Trophoblast cell (in vitro differentiated cells and primary cell): Measurements from ENCODE around the gene TRIM29.

ENCODE experiments used
- DNase-seq, 2 donors: peaks; one replicate each; pipeline ENCODE4 v3.0.0-alpha.2; 2016
- H2AFZ ChIP-seq: 2 replicates; pipeline ENCODE4 v1.6.1; 2013; ENCODE audit warnings: low read length, moderate library complexity, mild to moderate bottlenecking; ENCODE audit not compliant: insufficient read depth, poor library complexity
- H2AK5ac ChIP-seq: 2 replicates; pipeline ENCODE4 v1.6.1; 2013; ENCODE audit warnings: mild to moderate bottlenecking, low read length
- H2BK120ac ChIP-seq: 2 replicates; pipeline ENCODE4 v1.6.1; 2013; ENCODE audit warnings: low read length, mild to moderate bottlenecking, moderate library complexity; ENCODE audit not compliant: insufficient read depth, poor library complexity
- H2BK12ac ChIP-seq: 2 replicates; pipeline ENCODE4 v1.6.1; 2013; ENCODE audit warnings: mild to moderate bottlenecking, low read length, moderate library complexity
- H2BK5ac ChIP-seq: 2 replicates; pipeline ENCODE4 v1.6.1; 2013; ENCODE audit warnings: low read length, low read depth, moderate library complexity, mild to moderate bottlenecking; ENCODE audit not compliant: poor library complexity
- H3K14ac ChIP-seq: 2 replicates; pipeline ENCODE4 v1.6.1; 2013; ENCODE audit warnings: mild to moderate bottlenecking, low read length
- H3K18ac ChIP-seq: 2 replicates; pipeline ENCODE4 v1.6.1; 2013; ENCODE audit warnings: mild to moderate bottlenecking, low read length
- H3K23ac ChIP-seq: 2 replicates; pipeline ENCODE4 v1.6.1; 2013; ENCODE audit warnings: low read length
- H3K27ac ChIP-seq: 2 replicates; pipeline ENCODE4 v1.5.1; 2013; ENCODE audit warnings: low read depth, mild to moderate bottlenecking, inconsistent platforms, low read length, moderate library complexity
- H3K27me3 ChIP-seq: 2 replicates; pipeline ENCODE4 v1.6.1; 2013; ENCODE audit warnings: inconsistent platforms, mild to moderate bottlenecking, low read length, moderate library complexity; ENCODE audit not compliant: insufficient read depth
- H3K36me3 ChIP-seq, 2 experiments: 1 replicate in 1 of 2; 2 replicates in 1 of 2; pipeline ENCODE4 v1.6.1; 2013; ENCODE audit warnings: low read length in 2 of 2, mild to moderate bottlenecking in 2 of 2, moderate library complexity in 1 of 2; ENCODE audit not compliant: insufficient read depth in 2 of 2, control insufficient read depth in 1 of 2
- H3K4ac ChIP-seq: 2 replicates; pipeline ENCODE4 v1.6.1; 2013; ENCODE audit warnings: low read depth, mild to moderate bottlenecking, low read length, moderate library complexity
- H3K4me1 ChIP-seq, 2 experiments: 1 replicate in 1 of 2; 2 replicates in 1 of 2; pipeline ENCODE4 v1.6.1; 2013; ENCODE audit warnings: low read length in 2 of 2, mild to moderate bottlenecking in 2 of 2, moderate library complexity in 1 of 2; ENCODE audit not compliant: insufficient read depth in 2 of 2, control insufficient read depth in 1 of 2
- H3K4me2 ChIP-seq: 2 replicates; pipeline ENCODE4 v1.6.1; 2013; ENCODE audit warnings: inconsistent platforms, mild to moderate bottlenecking, low read length, moderate library complexity
- H3K4me3 ChIP-seq: 2 replicates; pipeline ENCODE4 v1.5.1; 2013; ENCODE audit warnings: mild to moderate bottlenecking, low read depth, low read length, inconsistent platforms
- H3K79me1 ChIP-seq: one replicate; pipeline ENCODE4 v1.6.1; 2013; ENCODE audit warnings: low read length
- H3K79me2 ChIP-seq: 2 replicates; pipeline ENCODE4 v1.6.1; 2013; ENCODE audit warnings: low read length, mild to moderate bottlenecking; ENCODE audit not compliant: control insufficient read depth, insufficient read depth, poor library complexity
- H3K9ac ChIP-seq: 2 replicates; pipeline ENCODE4 v1.6.1; 2013; ENCODE audit warnings: mild to moderate bottlenecking, low read length
- H3K9me3 ChIP-seq: 2 replicates; pipeline ENCODE4 v1.6.1; 2013; ENCODE audit warnings: low read depth, mild to moderate bottlenecking, control low read depth, inconsistent platforms, low read length; ENCODE audit not compliant: insufficient read depth
- H4K12ac ChIP-seq: 2 replicates; pipeline ENCODE4 v1.6.1; 2013; ENCODE audit warnings: low read depth, mild to moderate bottlenecking, low read length, moderate library complexity
- H4K8ac ChIP-seq: 2 replicates; pipeline ENCODE4 v1.6.1; 2013; ENCODE audit warnings: low read depth, mild to moderate bottlenecking, low read length, moderate library complexity
- H4K91ac ChIP-seq: one replicate; pipeline ENCODE4 v1.6.1; 2013; ENCODE audit warnings: low read depth, mild to moderate bottlenecking, low read length, moderate library complexity
- WGBS: extraction: QIAGEN DNeasy Blood & Tissue Kit; methylation state at CpG from one replicate; pipeline ENCODE4 v1.1.7; 2013; ENCODE audit warnings: missing lambda C conversion rate; ENCODE audit not compliant: insufficient read length, insufficient coverage; ENCODE audit errors: extremely low coverage; 5-methylcytosine and 5-hydroxymethylcytosine counted together

The TRIM29 gene

DNA sequence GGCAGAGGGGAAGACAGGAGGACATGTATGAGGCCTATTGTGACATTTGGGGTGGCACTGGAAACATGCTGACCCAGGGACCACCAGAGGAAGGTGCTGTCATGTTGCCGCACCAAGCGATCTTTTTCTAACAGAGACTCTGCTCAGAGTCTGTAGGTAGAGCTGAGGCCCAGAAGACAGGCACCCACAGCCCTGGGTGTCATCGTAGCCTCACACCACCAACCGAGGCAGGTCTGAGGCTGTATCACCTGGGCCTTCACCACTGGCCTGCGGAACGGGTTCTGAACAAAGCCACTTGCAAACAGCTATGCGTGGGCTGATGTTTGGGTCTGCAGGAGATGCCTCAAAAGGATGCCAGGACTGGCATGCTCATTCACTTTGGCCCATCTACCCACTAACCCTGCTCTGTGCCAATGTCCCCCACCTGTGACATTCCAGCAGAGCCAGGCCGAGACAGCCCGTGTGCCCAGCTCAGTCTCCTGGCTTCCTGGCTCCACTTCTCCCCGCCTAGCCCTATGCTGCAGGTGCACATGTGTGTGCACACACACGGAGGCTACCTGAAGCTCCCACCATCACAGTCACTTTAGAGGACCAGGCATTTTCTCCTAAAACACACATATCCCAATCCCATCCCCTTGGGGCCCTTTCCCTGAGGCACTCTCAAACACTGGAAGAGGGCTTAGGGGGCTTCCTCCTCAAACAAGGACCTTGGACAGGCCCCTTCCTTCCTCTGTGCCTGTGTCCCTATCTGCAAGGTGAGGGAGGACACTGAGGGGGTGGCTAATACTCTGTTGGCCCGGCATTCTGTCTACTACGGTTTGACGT is 3.6 kb downstream of the TRIM29 start:
- Histone ChIP-seq H4K91ac (no peak overlapping the region), H3K4me3 (no peak overlapping the region), H3K79me1 (no peaks in the 10 kb centered on the region), H3K23ac (no peak overlapping the region), H3K14ac (no peak overlapping the region), H3K4ac (no peak overlapping the region), H2BK5ac (no peak overlapping the region), H4K8ac (no peak overlapping the region), H3K4me1 (peaks cover 2 to 3% of the 10 kb centered on the region in 2 experiments), H2BK12ac (no peak overlapping the region), H3K9ac (no peak overlapping the region), H2AFZ (no peak overlapping the region), H3K4me2 (no peak overlapping the region), H3K27me3 (no peaks in the 10 kb centered on the region), H4K12ac (no peak overlapping the region), H2BK120ac (no peak overlapping the region), H3K18ac (no peak overlapping the region), H3K36me3 (no peaks in the 10 kb centered on the region), H2AK5ac (no peak overlapping the region), H3K79me2 (no peaks in the 10 kb centered on the region), H3K9me3 (peaks cover 3% of the 10 kb centered on the region), H3K27ac (no peak overlapping the region)
- no CpG with 5 or more reads among the region's 14 CpGs for WGBS
- no peak for DNase-seq

DNA sequence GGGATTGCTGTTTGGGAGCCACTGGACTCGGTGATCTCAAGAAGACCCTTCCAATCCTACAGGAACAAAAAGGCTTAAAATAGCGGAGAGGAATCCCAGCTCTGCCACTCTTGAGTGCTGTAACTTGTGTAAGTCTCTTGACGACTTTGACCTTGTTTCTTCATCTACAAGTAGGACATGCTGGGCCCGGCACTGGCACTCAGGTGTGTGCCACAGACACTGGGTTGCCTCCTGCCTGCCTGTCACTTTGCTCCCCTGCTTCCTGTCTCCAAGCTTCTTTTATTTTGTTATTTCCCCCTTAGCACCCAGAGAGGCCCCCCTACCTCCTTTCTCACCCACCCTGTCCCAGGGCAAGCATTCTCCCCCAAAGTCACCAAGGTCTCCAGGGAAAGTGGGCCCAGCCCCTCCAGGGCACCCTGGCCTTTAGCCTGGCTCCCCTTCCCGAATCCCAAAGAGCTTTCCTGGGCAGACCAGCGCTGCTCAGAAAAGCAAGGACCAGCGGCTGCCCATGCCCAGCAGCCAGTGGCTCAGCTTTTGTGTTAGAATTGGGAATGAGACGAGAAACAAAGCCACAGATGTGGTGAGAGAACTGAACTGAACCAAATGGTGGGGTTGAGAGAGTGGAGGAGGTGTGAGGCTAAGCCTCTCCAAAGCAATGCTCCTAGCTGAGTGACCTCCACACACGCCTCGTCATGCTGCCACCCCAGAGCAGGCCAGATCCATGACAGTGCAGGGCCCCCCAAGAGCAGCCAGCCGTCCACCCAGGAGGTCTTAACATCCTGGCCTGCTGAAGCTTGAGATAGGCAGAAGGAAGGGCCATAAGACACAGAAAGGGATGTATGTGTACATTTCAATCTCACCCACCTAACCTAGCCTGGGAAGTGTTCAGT is 4.5 kb downstream of the TRIM29 start:
- H3K27ac ChIP-seq = no peak overlapping the region
- H3K18ac ChIP-seq = no peak overlapping the region
- H4K8ac ChIP-seq = no peak overlapping the region
- H2BK12ac ChIP-seq = no peak overlapping the region
- H3K9ac ChIP-seq = no peak overlapping the region
- no peaks in the 10 kb centered on the region for H3K79me1 ChIP-seq
- no peak overlapping the region for H3K4me3 ChIP-seq
- peaks cover 2 to 3% of the 10 kb centered on the region in 2 experiments for H3K4me1 ChIP-seq
- no peak overlapping the region for H2AFZ ChIP-seq
- H2BK5ac ChIP-seq = no peak overlapping the region
- no peak overlapping the region for H2AK5ac ChIP-seq
- no peak overlapping the region for H4K12ac ChIP-seq
- no peaks in the 10 kb centered on the region for H3K27me3 ChIP-seq
- H3K14ac ChIP-seq = no peak overlapping the region
- H3K23ac ChIP-seq = no peak overlapping the region
- no peak overlapping the region for H3K4me2 ChIP-seq
- WGBS = no CpG with 5 or more reads among the region's 11 CpGs
- H2BK120ac ChIP-seq = no peak overlapping the region
- DNase-seq = no peak
- H3K79me2 ChIP-seq = no peaks in the 10 kb centered on the region
- peaks cover 3% of the 10 kb centered on the region for H3K9me3 ChIP-seq
- no peaks in the 10 kb centered on the region for H3K36me3 ChIP-seq
- no peak overlapping the region for H4K91ac ChIP-seq
- no peak overlapping the region for H3K4ac ChIP-seq

DNA sequence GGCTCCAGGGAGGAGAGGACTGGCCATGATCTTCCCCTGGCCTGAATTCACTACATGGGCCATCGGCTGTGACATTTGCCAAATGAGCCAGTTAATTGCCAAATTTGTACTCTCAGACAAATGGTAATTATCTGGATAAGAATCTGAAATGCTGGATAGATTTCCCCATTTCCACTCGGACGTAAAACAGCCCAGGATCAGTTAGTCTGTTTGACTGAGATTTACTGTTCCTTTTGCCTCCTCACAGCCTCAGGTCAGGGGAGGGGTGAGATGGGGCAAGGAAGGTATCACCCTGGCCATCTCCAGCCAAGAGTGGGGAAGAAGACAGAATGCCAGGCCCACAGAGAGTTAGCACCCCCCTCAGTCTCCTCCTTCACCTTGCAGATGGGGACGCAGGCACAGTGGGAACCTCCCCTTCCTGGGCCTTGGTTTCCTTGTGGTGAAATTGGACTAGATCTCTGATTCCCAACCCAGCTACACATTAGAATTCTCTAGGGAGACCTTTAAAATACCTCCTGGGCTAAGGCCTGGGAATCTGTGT is 5.2 kb downstream of the TRIM29 start:
- Histone ChIP-seq H4K91ac (no peak overlapping the region), H3K36me3 (no peaks in the 10 kb centered on the region), H2AK5ac (no peak overlapping the region), H3K4me2 (no peak overlapping the region), H3K4ac (no peak overlapping the region), H3K27me3 (no peaks in the 10 kb centered on the region), H3K4me1 (peaks cover 0 to 1% of the 10 kb centered on the region in 2 experiments), H2BK5ac (no peak overlapping the region), H3K79me2 (no peaks in the 10 kb centered on the region), H2BK120ac (no peak overlapping the region), H2BK12ac (no peak overlapping the region), H3K14ac (no peak overlapping the region), H4K8ac (no peak overlapping the region), H3K9me3 (peaks cover 3% of the 10 kb centered on the region), H3K9ac (no peak overlapping the region), H2AFZ (no peak overlapping the region), H3K4me3 (no peak overlapping the region), H3K23ac (no peak overlapping the region), H3K79me1 (no peaks in the 10 kb centered on the region), H4K12ac (no peak overlapping the region), H3K18ac (no peak overlapping the region), H3K27ac (no peak overlapping the region)
- WGBS = no CpG with 5 or more reads among the region's 4 CpGs
- no peak for DNase-seq

DNA sequence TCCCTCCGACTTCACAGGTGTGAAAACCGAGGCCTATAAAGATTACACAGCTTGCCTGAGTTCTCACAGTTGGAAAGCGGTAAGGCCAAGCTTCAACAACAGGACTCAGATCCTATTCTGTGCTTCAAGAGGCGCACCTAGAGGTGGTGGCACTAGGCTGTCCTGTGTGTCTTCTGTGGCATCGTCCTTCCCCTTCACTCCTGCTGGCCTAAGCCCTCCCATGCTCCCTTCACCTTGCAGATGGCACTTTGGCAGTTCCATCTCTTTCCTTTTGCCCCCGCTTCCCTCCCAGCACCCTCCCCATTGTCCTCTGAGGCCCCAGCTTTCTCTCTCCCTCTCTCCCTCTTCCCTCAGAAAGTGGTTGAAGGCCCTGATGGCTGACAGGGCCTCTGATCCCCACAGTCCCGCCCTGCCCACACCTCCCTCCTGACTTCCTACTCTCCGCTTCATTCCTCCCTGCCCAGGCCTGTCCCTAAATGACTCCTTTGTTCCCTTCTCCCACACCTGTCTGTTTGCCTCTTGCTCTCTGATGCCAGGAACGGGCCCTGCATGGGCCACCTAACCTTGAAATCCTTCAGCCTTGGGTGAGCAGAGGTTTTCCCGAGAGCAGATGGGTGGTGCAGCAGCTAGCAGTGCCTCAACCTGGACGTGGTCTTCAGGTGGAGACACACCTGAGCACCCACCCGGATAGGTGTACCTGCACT is 5.8 kb downstream of the TRIM29 start:
- H3K79me1 ChIP-seq = no peaks in the 10 kb centered on the region
- H4K12ac ChIP-seq = no peak overlapping the region
- no peak overlapping the region for H3K9ac ChIP-seq
- H4K8ac ChIP-seq = no peak overlapping the region
- no peak overlapping the region for H2AK5ac ChIP-seq
- no peak overlapping the region for H3K4me3 ChIP-seq
- H3K18ac ChIP-seq = no peak overlapping the region
- H3K9me3 ChIP-seq = peaks cover 3% of the 10 kb centered on the region
- H2BK5ac ChIP-seq = no peak overlapping the region
- no peak for DNase-seq
- no CpG with 5 or more reads among the region's 12 CpGs for WGBS
- H3K14ac ChIP-seq = no peak overlapping the region
- no peak overlapping the region for H2BK12ac ChIP-seq
- H3K4ac ChIP-seq = no peak overlapping the region
- H3K36me3 ChIP-seq = no peaks in the 10 kb centered on the region
- H4K91ac ChIP-seq = no peak overlapping the region
- H3K4me1 ChIP-seq = no peaks in the 10 kb centered on the region
- H3K23ac ChIP-seq = no peak overlapping the region
- no peak overlapping the region for H3K4me2 ChIP-seq
- H2BK120ac ChIP-seq = no peak overlapping the region
- H3K79me2 ChIP-seq = no peaks in the 10 kb centered on the region
- H2AFZ ChIP-seq = no peak overlapping the region
- H3K27me3 ChIP-seq = no peaks in the 10 kb centered on the region
- no peak overlapping the region for H3K27ac ChIP-seq
